ENCODE measurements around the gene PAWR.
A peak's percentile ranks its signal among the peaks of the same experiment; 100 is the strongest.

Gene PAWR, protein sequence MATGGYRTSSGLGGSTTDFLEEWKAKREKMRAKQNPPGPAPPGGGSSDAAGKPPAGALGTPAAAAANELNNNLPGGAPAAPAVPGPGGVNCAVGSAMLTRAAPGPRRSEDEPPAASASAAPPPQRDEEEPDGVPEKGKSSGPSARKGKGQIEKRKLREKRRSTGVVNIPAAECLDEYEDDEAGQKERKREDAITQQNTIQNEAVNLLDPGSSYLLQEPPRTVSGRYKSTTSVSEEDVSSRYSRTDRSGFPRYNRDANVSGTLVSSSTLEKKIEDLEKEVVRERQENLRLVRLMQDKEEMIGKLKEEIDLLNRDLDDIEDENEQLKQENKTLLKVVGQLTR

DNA sequence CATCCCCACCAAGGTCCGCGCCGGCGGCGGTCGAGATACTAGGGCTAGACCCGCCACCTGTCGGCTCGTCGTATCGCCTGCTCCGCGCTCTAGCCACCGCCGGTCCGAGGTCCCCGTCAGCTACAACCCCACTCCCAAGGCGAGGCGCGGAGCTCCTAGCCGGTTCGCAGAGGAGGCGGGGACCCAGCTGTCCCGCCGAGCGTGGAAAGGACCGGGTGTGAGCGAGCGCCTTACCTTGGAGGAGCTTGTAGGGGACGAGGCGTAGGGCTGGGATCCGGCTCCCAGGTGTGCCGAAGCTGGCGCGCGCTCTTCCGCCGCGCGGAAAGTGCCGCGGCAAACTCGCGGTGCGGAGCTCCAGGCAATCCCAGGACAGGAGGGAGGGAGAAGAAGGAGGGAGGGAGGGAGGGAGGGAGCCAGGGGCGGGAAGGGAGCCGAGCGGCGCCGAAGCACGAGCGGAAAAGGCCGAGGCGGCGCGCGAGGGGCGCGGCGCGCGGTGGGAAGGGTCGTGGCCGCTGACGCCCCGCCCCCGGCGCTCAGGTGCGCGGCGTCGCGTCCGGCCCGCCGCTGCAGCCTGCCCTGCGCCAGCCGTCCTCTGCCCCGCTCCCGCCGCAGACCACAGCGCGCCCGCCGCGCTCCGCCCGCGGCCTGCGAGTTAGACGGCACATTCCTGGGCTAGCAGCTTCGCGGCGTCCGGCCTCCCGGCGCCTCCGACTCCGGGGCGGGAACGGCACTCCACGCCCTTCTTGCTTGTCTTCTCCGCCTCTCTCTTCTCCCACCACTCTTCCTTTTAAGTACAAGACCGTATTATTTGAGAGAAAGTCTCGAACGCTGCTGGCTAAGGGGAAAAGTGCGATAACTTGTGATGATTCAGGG is at the start of gene PAWR:
PAWR (minus strand) TSS at position 327 of the 873 bp plus-strand sequence. CDS start 720 bp downstream, outside the sequence.
- peak; percentile 63 for DNase-seq

DNA sequence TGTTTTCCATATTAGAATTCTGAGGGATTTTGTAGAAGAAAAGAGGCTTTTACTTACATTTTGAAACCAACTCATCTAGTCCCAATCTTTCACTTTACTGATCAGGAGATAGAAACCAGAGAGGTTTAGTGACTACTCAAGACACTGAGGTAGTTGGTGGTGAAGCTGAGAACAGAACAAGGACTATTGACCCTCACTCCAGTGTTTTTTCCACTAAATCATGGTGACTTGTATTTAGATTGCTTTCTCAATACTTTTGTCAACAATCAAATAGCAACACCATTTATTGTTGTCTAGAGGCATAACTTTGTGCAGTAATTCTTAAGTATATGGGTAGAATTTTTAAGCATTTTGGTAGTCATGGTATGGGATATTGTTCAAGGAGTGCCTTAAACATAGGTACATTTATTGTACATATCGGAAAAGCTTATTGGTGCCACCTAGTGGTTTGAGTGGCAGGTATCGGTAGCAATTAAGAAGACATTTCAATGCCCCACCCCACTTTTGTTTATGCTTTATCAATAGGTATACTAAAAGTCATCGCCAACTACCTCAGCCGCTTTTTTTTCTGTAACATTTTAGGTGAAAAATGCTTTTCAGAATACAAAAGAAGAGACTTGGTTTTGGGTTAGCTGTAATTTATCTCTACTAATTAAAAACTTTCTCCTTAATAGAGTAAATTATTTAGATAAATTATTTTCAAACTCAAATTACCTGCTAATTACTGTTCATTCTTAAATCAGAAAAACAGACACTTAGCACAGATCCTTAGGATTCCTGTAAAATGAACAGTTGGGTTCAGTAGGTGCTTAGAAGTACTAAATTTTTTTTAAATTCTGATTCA is 47.3 kb upstream of the PAWR start:
- peak; percentile 68 for DNase-seq

DNA sequence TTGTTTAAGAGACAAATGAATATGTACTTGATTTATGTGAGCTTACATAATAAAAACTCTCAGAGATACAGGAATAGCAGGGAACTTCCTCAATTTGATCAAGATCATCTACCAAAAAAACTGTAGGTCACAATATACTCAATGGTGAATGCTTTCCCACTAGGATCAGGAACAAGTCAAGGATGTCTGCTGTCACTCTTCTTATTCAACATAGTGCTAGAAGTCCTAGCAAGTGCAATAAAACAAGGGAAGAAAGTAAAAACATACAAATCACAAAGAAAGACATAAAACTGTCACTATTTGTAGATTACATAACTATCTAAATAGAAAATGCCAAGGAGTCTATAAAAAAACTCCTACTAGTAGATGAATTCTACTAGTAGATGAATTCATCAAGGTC is 41.9 kb upstream of the PAWR start:
- no peak for DNase-seq

DNA sequence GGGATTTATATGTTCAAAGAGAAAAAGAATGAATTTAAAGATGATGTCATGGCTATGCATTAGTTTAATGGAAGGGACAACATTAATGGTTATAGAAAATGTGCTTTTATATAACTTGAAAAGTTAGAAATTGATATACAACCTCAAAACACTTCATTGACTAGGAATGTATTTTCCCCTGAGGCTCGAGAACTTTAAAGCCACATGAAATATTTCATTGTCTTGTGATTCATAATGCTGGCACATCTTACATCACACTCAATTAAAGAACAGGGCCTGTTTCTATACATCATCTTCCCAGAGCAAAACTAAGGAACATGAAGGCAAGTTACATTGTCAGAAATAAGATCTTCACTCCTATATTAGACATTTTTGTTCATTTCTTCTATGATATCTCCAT is 35.2 kb upstream of the PAWR start:
- no peak for DNase-seq

DNA sequence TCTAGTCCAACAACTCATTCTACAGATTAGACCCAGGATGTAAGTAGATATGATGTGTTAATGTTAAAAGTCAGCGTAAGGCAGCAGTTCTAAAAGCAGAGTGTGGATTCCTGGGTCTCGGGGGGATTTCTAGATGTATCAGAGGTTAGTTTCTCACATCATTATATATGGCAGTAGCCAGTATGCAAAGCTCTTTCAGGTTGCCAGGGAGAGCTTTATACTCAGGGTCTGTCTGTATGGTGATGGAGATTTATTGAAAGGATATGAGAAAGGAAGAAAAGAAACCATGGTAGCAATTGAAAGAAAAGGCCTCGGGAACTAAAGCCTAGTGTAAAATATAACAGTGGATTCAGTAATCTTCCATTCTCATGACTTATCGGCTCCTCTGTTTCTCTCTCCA is 26.2 kb upstream of the PAWR start:
- DNase-seq: no peak

DNA sequence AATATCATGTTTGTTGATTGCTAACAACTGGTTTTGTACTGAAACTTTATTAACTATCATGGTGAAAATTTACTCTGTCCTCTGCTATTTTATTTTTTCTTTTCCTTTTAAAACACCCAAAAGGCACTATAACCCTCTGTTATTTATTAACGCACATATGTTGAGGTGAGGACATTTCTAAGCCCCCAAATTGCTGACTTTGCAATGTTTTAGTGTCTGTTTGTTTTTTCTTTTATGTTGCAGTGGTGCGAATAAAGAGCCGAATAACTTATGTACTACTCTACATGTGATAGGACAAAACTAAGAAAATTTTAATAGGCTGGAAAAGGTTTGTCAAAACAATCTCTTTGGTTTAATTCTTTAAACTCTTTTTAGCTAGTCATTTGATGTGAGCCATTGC is 24.5 kb upstream of the PAWR start:
- DNase-seq: no peak

DNA sequence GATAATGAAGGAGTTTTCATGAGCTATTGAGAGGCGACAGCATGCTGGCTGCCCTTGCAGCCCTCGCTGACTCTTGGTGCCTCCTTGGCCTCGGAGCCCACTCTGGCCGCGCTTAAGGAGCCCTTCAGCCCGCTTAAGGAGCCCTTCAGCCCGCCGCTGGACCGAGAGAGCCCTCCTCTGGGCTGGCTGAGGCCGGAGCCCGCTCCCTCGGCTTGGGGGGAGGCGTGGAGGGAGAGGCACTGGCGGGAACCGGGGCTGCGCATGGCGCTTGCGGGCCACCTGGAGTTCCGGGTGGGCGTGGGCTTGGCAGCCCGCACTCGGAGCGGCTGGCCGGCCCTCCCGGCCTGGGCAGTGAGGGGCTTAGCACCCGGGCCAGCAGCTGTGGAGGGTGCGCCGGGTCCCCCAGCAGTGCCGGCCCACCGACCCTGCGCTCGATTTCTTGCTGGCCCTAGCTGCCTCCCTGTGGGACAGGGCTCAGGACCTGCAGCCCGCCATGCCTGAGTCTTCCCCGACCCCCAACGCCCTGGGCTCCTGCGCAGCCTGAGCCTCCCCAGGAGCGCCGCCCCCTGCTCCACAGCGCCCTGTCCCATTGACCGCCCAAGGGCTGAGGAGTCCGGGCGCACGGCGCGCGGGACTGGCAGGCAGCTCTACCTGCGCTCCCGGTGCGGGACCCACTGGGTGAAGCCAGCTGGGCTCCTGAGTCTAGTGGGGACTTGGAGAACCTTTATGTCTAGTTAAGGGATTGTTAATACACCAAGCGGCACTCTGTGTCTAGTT is 20.1 kb upstream of the PAWR start:
- no peak for DNase-seq

DNA sequence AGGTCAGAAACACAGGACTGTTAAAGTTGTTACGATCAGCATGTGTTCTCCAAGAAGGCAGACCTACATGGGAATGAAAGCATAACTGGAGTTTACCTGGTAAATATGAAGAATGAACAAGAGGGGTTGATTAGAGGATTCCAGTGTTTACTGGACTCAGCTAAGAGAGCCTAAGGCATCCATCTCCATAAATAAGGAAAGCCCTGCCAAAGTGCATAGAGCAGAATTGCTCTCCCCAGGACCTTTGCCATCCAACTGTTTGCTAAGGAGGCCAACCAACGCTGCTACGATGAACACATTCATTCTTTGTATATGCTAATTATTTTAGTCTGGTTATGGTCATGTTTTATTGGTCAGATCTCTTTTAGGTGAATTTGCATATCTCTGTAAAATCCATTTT is 17.1 kb upstream of the PAWR start:
- no peak for DNase-seq

DNA sequence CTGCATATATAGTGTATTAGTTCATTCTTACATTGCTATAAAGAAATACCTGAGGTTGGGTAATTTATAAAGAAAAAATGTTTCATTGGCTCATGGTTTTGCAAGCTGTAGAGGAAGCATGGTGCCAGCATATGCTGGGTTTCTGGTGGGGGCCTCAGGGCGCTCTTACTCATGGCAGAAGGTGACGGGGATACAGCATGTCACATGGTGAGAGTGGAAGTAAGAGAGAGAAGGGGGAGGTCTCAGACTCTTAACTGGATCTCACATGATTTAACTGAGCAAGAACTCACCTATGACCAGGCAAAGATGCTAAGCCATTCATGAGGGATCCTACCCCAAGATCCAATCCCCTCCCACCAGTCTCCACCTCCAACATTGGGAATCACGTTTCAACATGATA is 15.9 kb upstream of the PAWR start:
- no peak for DNase-seq

DNA sequence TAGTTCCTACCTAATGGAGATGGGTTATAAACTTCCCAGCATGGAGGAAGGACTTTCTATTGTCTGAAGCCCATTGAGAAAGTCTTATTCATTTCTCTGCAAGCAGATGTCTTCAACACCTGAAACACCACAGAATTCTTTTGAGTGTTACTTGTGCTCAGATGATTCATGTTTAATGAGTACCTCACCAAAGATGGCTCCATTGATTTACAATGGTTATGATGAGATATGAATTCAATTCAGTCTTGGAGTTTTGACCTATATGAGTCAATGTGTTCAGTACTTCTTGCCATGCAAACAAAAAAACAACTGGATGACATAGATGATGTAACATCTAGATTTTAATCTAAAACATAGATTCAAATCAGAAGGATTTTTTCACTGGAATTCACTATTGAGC is 15.4 kb upstream of the PAWR start:
- no peak for DNase-seq

DNA sequence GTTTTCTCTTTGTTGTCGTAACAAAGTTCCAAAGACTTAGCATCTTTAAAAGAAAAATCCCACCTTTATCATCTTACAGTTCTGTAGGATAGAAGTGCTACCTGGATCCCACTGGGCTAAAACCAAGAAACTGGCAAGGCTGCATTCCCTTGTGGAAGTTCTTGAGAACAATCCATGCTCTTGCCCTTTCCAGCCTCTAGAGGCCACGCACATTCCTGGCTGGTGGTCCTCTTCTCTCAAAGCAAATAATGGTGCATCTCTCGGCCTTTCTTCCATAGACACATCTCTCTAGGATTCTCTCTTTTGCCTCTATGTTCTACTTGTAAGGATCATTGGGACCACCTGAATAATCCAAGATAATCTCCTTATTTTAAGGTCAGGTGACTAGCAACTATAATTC is 8.2 kb upstream of the PAWR start:
- no peak for DNase-seq

DNA sequence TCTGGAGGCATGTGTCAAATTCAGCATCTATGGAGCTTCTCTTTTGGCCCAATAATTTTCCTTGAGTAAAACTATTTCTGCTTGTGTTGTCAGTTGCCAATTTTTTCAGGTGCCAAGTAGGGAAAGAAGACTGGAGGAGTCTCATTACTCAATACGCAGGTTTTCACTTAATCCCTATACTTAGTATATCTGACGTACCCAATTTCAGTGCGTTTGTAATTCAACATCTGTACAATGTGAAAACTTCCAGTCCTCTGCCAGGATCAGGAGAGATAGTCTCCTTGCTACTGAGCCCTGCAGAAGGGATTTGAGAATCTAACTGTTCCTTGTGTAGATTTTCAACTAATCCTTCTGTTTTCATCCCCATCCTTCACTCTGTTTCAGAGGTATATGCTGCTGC is 5.7 kb upstream of the PAWR start:
- no peak for DNase-seq

DNA sequence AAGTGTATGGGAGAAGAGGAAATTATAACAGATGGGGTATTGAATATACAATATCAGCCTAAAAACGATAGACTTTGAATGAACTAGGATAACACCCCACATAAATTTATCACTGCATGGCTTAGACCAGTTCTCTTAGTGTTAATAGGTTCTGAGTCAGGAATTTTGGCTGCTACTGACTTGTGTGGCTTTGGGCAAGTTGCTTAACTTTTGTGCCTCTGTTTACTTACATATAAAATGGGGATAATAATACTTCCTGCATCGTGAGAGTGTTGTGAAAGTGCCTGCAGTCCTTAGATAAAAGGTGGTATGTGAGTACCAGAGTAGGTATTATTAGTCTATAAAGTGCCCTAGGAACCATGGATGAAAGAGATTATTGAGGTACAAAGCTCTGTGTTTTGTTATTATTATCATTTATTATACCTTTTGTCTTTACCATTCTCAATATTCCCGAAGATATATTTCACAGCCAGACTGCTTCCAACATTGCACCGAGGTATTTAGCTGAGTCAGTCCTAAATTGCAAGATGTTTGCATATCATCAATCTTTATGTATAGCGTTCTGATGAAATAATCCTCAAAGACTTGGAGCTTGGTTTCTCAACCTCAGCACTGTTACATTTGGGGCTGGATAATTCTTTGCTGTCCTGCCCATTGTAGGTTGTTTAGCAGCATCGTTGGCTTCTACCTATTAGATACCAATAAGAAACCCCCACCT is 2.3 kb upstream of the PAWR start:
- DNase-seq: no peak

DNA sequence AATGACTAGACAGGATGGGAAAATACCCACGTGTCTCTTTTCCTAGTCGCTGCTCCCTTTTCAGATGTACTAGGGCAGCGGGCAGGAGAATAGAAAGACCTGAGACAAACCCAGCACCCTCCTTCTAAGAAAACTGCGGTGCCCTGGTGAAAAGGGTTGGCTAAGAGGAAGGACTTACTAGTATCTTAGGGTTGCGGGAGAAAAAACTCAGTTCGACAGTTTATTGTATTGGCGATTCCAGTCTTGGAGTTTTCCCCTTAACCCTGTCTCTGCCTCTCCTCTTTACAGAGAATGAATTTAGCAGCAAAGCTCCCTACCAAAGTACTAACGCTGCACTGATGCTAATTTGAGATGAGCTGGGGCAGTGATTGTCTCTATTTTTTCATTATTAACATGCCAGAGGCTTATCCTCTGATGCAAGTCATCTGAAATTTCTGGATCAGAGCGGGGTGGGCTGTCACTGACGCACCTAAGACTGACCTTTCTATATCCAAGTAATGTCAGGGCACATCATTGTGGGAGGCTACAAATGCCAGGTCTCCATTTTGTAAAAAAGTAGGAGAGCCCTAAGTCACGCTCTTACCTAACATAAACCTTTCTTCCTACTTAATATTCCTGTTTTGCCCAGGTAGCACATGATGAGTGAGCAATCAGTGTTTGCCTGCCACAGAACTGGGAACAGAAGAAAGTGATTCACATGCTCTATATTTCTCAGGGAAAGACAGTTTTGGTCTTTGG is 916 bp upstream of the PAWR start:
- DNase-seq: no peak

DNA sequence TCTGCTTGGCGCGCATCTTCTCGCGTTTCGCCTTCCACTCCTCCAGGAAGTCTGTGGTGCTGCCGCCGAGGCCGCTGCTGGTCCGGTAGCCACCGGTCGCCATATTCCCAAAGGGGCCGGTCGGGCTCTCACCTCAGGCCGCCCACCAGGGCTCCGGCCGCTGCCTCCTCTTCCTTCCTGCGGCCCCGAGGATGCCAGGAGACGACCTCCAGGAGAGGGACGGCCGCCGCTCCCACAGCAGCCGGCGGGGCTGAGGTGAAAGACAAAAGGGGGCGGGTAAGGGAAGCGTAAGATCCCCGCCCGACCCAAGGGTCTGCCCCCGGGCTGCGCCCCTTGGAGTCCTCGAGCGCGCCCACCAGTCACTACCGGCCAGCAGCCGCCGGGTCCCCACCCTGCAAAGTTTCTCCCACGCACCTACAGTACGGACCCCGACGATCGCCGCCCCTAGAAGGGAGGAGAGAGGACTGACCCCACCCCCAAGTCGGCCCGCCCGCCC is 574 bp downstream of the PAWR start:
- DNase-seq: no peak

DNA sequence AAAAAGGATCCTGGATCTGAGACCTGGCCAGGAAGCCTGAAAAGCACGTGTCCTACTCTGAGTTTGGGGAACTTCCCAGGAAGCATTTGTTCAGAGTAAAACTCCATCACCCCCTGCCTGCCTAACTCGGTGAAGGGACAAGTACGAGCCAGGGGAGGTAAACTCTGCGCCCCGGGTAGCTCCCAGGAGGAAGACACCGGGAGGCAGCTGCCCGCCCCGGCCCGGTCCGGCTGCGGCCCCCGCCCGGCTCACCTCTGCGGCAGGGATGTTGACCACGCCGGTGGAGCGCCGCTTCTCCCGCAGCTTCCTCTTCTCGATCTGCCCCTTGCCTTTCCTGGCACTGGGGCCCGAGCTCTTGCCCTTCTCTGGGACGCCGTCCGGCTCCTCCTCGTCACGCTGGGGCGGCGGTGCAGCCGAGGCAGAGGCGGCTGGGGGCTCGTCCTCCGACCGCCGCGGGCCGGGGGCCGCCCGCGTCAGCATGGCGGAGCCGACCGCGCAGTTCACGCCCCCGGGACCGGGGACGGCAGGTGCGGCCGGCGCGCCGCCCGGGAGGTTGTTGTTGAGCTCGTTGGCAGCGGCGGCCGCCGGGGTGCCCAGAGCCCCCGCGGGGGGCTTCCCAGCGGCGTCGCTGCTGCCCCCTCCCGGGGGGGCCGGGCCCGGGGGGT is 1.2 kb downstream of the PAWR start:
- DNase-seq: no peak

DNA sequence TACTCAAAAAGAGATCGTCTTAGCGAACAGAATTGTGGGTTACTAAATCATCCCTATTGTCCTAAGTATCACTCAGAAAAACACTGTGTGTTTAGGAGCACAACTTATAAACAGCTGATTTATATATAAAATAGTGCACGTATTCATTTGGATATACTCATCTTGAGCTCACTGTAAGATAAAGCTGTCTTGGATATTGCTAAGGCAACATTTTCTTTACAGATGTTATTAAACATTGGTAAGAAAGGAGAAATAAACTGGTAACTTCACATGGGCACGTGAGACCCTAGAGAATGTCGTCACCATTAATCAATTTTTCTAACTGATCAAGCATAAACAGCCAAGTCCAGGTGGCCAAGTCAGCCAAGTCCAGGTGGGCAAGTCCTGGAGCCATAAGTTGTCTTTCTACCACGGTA is 1.7 kb downstream of the PAWR start:
- DNase-seq: peak; percentile 38

DNA sequence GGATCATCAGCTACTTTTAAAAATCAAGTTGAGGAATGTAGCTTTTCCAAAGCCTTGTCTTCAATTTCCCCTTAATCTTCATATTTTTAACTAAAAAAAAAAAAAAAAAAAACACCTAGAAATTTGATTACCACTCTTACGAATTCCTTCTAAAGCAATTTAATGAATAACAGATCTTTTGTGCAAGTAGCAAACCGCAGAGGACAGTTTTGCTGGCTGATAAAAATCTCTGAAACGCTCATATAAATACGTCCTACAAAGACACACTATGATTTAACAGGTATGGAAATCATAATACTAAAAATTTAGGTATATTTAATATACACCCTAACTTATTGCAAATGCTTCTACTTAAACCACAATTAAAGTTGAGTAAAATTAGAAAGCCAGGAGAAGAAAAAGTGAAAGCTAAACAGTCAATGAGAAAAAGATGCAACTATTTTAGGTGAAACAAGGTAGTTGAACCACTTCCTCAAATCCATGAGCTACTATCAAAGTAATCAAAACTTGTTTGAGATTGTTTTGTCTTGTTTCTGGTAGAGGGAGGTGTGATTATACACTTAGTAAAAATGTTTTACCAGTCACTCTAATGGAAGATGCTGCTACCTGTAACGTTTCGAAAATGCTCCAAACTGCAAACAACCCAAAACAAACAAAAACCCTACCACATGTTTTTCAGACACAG is 2.2 kb downstream of the PAWR start:
- no peak for DNase-seq

DNA sequence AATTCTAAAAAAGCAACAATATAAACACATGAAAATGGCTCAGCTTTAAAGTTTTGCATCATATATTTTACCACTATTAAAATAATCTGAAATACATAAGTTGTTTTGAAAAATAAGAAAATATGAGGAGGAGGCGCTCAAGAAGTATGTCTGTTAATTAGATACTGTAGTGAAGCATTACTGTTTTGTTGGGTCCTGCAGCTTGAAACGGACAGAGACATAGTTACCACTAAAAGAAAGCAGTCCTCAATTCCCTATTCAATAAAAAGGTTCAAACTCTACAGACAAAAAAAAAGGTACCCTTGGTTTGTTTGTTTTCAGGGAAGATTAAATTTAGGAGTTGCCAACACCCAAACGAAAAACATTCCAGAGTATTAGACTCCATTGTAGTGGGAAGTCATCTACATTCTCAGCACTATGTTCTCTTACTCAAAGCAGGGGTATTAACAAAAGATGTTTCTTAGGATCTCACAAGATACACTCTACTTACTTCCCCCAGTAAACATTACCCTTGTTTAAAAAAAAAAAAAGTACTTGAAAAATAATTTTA is 3.0 kb downstream of the PAWR start:
- DNase-seq: no peak

Measured in NCI-H2029 treated with DMSO at 0.1 percent for 48 hours (cell line).